ENCODE measurements around the gene TM9SF3.

Gene TM9SF3

DNA sequence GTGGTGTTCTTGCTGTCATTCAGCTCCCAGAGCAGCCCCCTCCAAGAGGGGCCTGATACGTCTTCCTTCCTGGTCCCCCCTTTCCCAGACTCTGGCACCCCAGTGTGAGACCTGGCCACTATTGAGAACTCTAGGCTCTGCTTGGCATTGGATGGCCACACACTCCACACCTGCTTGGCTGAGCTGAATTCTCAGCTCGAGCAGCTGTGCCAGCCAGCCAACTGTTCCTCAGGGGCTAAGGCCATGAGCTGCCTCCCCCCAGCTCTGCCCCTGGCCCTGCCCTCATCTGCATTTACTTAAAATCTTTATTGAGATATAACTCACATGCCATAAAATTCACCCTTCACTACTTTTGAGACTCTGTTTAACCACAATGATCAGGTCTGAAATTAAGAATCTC is 79.8 kb downstream of the TM9SF3 start:
- no peaks in the 10 kb centered on the region for H3K4me1 ChIP-seq (ENCODE audit: control insufficient read depth, low read length)
- no peaks in the 10 kb centered on the region for H3K79me2 ChIP-seq (ENCODE audit: control insufficient read depth, low read length)
- H3K9me3 ChIP-seq (ENCODE audit: control insufficient read depth, insufficient read depth, low read length) = no peaks in the 10 kb centered on the region
- no peak for TF ChIP-seq EZH2phosphoT487 (IDR thresholded peaks at IDR 0.05; ENCODE audit: borderline replicate concordance, low read length)
- TF ChIP-seq, protein P1, sequence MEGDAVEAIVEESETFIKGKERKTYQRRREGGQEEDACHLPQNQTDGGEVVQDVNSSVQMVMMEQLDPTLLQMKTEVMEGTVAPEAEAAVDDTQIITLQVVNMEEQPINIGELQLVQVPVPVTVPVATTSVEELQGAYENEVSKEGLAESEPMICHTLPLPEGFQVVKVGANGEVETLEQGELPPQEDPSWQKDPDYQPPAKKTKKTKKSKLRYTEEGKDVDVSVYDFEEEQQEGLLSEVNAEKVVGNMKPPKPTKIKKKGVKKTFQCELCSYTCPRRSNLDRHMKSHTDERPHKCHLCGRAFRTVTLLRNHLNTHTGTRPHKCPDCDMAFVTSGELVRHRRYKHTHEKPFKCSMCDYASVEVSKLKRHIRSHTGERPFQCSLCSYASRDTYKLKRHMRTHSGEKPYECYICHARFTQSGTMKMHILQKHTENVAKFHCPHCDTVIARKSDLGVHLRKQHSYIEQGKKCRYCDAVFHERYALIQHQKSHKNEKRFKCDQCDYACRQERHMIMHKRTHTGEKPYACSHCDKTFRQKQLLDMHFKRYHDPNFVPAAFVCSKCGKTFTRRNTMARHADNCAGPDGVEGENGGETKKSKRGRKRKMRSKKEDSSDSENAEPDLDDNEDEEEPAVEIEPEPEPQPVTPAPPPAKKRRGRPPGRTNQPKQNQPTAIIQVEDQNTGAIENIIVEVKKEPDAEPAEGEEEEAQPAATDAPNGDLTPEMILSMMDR (IDR thresholded peaks at IDR 0.05; ENCODE audit: low read depth, low read length, poor library complexity, severe bottlenecking) = no peak
- no peak overlapping the region for H3K4me3 ChIP-seq (ENCODE audit: low read length)
- no peaks in the 10 kb centered on the region for H4K20me1 ChIP-seq (ENCODE audit: control insufficient read depth, insufficient read depth, low read depth, low read length)
- H3K9me2 ChIP-seq (replicated peaks; ENCODE audit: control insufficient read depth, low read length) = no peaks in the 10 kb centered on the region
- H3K36me3 ChIP-seq (ENCODE audit: control insufficient read depth, low read length) = no peaks in the 10 kb centered on the region
- no peaks in the 10 kb centered on the region for H3F3A ChIP-seq (ENCODE audit: control insufficient read depth, insufficient read depth)
- H3K4me2 ChIP-seq (ENCODE audit: low read length) = no peak overlapping the region
- no peak overlapping the region for H3K27ac ChIP-seq (ENCODE audit: low read depth, low read length)
- H3K27me3 ChIP-seq (ENCODE audit: control insufficient read depth, low read length) = peaks cover 13% of the 10 kb centered on the region

- no peaks in the 10 kb centered on the region for H3K27me3 ChIP-seq (ENCODE audit: control insufficient read depth, low read length)
- H3K79me2 ChIP-seq (ENCODE audit: control insufficient read depth, low read length) = no peaks in the 10 kb centered on the region
- H3K9me2 ChIP-seq (replicated peaks; ENCODE audit: control insufficient read depth, low read length) = no peaks in the 10 kb centered on the region
- H3K4me3 ChIP-seq (ENCODE audit: low read length) = no peak overlapping the region
- H3K9me3 ChIP-seq (ENCODE audit: control insufficient read depth, insufficient read depth, low read length) = no peaks in the 10 kb centered on the region
- H3K27ac ChIP-seq (ENCODE audit: low read depth, low read length) = no peak overlapping the region
- no peaks in the 10 kb centered on the region for H3K4me1 ChIP-seq (ENCODE audit: control insufficient read depth, low read length)
- H3K4me2 ChIP-seq (ENCODE audit: low read length) = no peak overlapping the region
- H3K36me3 ChIP-seq (ENCODE audit: control insufficient read depth, low read length) = no peaks in the 10 kb centered on the region
- TF ChIP-seq, protein P1 (IDR thresholded peaks at IDR 0.05; ENCODE audit: low read depth, low read length, poor library complexity, severe bottlenecking) = no peak
- no peak for TF ChIP-seq EZH2phosphoT487 (IDR thresholded peaks at IDR 0.05; ENCODE audit: borderline replicate concordance, low read length)
- no peaks in the 10 kb centered on the region for H4K20me1 ChIP-seq (ENCODE audit: control insufficient read depth, insufficient read depth, low read depth, low read length)
- H3F3A ChIP-seq (ENCODE audit: control insufficient read depth, insufficient read depth) = no peaks in the 10 kb centered on the region
Observed at GRCh38 chr10:96505150-96506136, 81.4 kb downstream of the TM9SF3 start.

GRCh38 chr10:96502561-96503282 is 84.1 kb downstream of the TM9SF3 start:
- Histone ChIP-seq H3K36me3 (ENCODE audit: control insufficient read depth, low read length) (no peaks in the 10 kb centered on the region), H3K9me2 (replicated peaks; ENCODE audit: control insufficient read depth, low read length) (no peaks in the 10 kb centered on the region)

More at GRCh38 chr10:96502561-96503282, 84.1 kb downstream of the TM9SF3 start:
- no peak overlapping the region for H3K4me2 ChIP-seq (ENCODE audit: low read length)
- H3K79me2 ChIP-seq (ENCODE audit: control insufficient read depth, low read length) = no peaks in the 10 kb centered on the region
- H3K27ac ChIP-seq (ENCODE audit: low read depth, low read length) = no peak overlapping the region
- H3K27me3 ChIP-seq (ENCODE audit: control insufficient read depth, low read length) = no peaks in the 10 kb centered on the region
- H3F3A ChIP-seq (ENCODE audit: control insufficient read depth, insufficient read depth) = no peaks in the 10 kb centered on the region
- TF ChIP-seq, protein P1 (IDR thresholded peaks at IDR 0.05; ENCODE audit: low read depth, low read length, poor library complexity, severe bottlenecking) = no peak
- TF ChIP-seq EZH2phosphoT487 (IDR thresholded peaks at IDR 0.05; ENCODE audit: borderline replicate concordance, low read length) = no peak
- H3K4me3 ChIP-seq (ENCODE audit: low read length) = no peak overlapping the region
- no peaks in the 10 kb centered on the region for H3K9me3 ChIP-seq (ENCODE audit: control insufficient read depth, insufficient read depth, low read length)
- no peaks in the 10 kb centered on the region for H3K4me1 ChIP-seq (ENCODE audit: control insufficient read depth, low read length)
- no peaks in the 10 kb centered on the region for H4K20me1 ChIP-seq (ENCODE audit: control insufficient read depth, insufficient read depth, low read depth, low read length)
